GM12878 (cell line): ENCODE measurements around the gene HDHD2. TPM values are rescaled to one million over a fixed set of nuclear protein-coding genes. Genes with fewer than 3 reads are reported as not detected.

ENCODE experiments used
- ATAC-seq: fragments of 200-7000 bp; cut with Tn5 transposase; 3 replicates; pipeline ENCODE4 v1.9.1; 2020; ENCODE audit warnings: mild to moderate bottlenecking, moderate library complexity
- BruUV-seq: library from RNA; stranded (reverse); fragments of 400-500 nt; replicated peaks from 2 replicates; lab custom pipeline; 2021; lab: Mats Ljungman, UMichigan
- CTCF ChIA-PET: fragments of 300-600 bp; sonication (Branson Sonifier 250); formaldehyde crosslinking; extraction: SDS; loops from one replicate; lab custom pipeline; 2021; ENCODE audit warnings: inconsistent platforms; lab: Yijun Ruan, JAX
- POLR2A ChIA-PET: fragments of 350-600 bp; formaldehyde crosslinking; extraction: SDS; loops from one replicate; lab custom pipeline; 2021; ENCODE audit warnings: inconsistent platforms; lab: Charles Lee
- RAD21 ChIA-PET: fragments of 300-600 bp; sonication (Branson Sonifier 250); formaldehyde crosslinking; loops from one replicate; lab custom pipeline; 2023; ENCODE audit warnings: antibody characterized with exemption; ENCODE audit not compliant: unreplicated experiment; lab: Charles Lee
- SMC1A ChIA-PET: fragments of 300-600 bp; sonication (Branson Sonifier 250); formaldehyde crosslinking; loops from one replicate; lab custom pipeline; 2023; ENCODE audit not compliant: unreplicated experiment, uncharacterized antibody; lab: Charles Lee
- DNase-seq: peaks from one replicate; pipeline ENCODE4 v3.0.0-alpha.2; 2011; ENCODE audit warnings: low read depth, low spot score
- FAIRE-seq: peaks from 3 replicates; lab custom pipeline; 2011; peaks lifted over from hg19 to GRCh38; lab: Jason Lieb, UNC
- H2AFZ ChIP-seq: 2 replicates; pipeline ENCODE4 v1.6.0; 2011; ENCODE audit warnings: low read depth, low read length, control low read depth; ENCODE audit not compliant: control insufficient read depth
- H3K27ac ChIP-seq: 2 replicates; pipeline ENCODE4 v1.5.1; 2011; ENCODE audit warnings: control low read depth; ENCODE audit not compliant: control insufficient read depth, insufficient read depth
- H3K27me3 ChIP-seq, 2 experiments: replicated peaks in 1 of 2; 2 replicates each; pipeline versions ENCODE4 v1.6.0 to v1.6.1; 2011; ENCODE audit warnings: low read length in 1 of 2; ENCODE audit not compliant: control insufficient read depth in 2 of 2, insufficient read depth in 2 of 2
- H3K36me3 ChIP-seq, 2 experiments: 2 replicates each; pipeline ENCODE4 v1.5.1; 2011; ENCODE audit warnings: low read length in 1 of 2; ENCODE audit not compliant: control insufficient read depth in 2 of 2, insufficient read depth in 2 of 2
- H3K4me1 ChIP-seq: 2 replicates; pipeline ENCODE4 v1.6.1; 2011; ENCODE audit warnings: mild to moderate bottlenecking, low read length, moderate library complexity, mixed read lengths; ENCODE audit not compliant: control insufficient read depth, insufficient read depth
- H3K4me2 ChIP-seq: 2 replicates; pipeline ENCODE4 v1.6.0; 2011; ENCODE audit warnings: control low read depth; ENCODE audit not compliant: control insufficient read depth, insufficient read depth
- H3K4me3 ChIP-seq: fragments of 200-600 bp; sonication (generic); 2 replicates; pipeline ENCODE4 v1.5.1; 2016
- H3K79me2 ChIP-seq: 2 replicates; pipeline ENCODE4 v1.6.0; 2011; ENCODE audit warnings: low read length; ENCODE audit not compliant: control insufficient read depth, insufficient read depth
- H3K9ac ChIP-seq: 2 replicates; pipeline ENCODE4 v1.8.0; 2011; ENCODE audit warnings: low read length, control low read depth, mixed read lengths; ENCODE audit not compliant: control insufficient read depth, insufficient read depth
- H3K9me3 ChIP-seq: replicated peaks from 3 replicates; pipeline ENCODE4 v1.5.1; 2011; ENCODE audit warnings: mild to moderate bottlenecking, low read length; ENCODE audit not compliant: control insufficient read depth, insufficient read depth
- H4K20me1 ChIP-seq: 2 replicates; pipeline ENCODE4 v1.6.0; 2011; ENCODE audit not compliant: control insufficient read depth, insufficient read depth
- CREB1 ChIP-seq: IDR thresholded peaks from 2 replicates; pipeline ENCODE4 v1.6.1; 2012; ENCODE audit warnings: low read depth, mild to moderate bottlenecking, inconsistent platforms
- EED ChIP-seq: sonication (generic); IDR thresholded peaks from 2 replicates; pipeline ENCODE4 v1.6.1; 2016; ENCODE audit warnings: antibody characterized with exemption, low read depth
- EP300 ChIP-seq, 2 experiments: fragments of 150-350 bp in 1 of 2; IDR thresholded peaks; 2 replicates each; pipeline ENCODE4 v1.6.1; 2011 to 2012; ENCODE audit warnings: low read depth in 2 of 2, low read length in 2 of 2, borderline replicate concordance in 1 of 2, improper control_type of control experiment in 1 of 2, inconsistent platforms in 1 of 2; ENCODE audit not compliant: control insufficient read depth in 1 of 2
- KAT2A ChIP-seq: conservative IDR thresholded peaks from 2 replicates; pipeline ENCODE4 v1.6.1; 2011; ENCODE audit warnings: low read depth, low read length; ENCODE audit not compliant: control insufficient read depth
- KDM1A ChIP-seq: fragments of 200-600 bp; sonication (generic); IDR thresholded peaks from 2 replicates; pipeline ENCODE4 v1.6.1; 2016; ENCODE audit warnings: borderline replicate concordance
- NR2F1 ChIP-seq: fragments of 450-650 bp; conservative IDR thresholded peaks from 2 replicates; pipeline ENCODE4 v1.6.1; 2017; ENCODE audit warnings: mild to moderate bottlenecking
- RAD51 ChIP-seq: fragments of 450-650 bp; IDR thresholded peaks from 2 replicates; pipeline ENCODE4 v1.6.1; 2016; ENCODE audit warnings: moderate library complexity, mild to moderate bottlenecking, inconsistent platforms
- SMAD5 ChIP-seq: IDR thresholded peaks from 2 replicates; pipeline ENCODE4 v1.6.1; 2016; ENCODE audit warnings: antibody characterized with exemption, low read depth
- STAT1 ChIP-seq: fragments of 450-650 bp; conservative IDR thresholded peaks from 2 replicates; pipeline ENCODE4 v1.6.1; 2014; ENCODE audit warnings: antibody characterized with exemption, mild to moderate bottlenecking
- STAT3 ChIP-seq: IDR thresholded peaks from 2 replicates; pipeline ENCODE4 v1.6.1; 2011; ENCODE audit warnings: low read depth, low read length, improper control_type of control experiment
- YY1 ChIP-seq: IDR thresholded peaks from 2 replicates; pipeline ENCODE4 v1.6.1; 2011; ENCODE audit warnings: low read depth, mild to moderate bottlenecking, low read length
- WGBS: methylation state at CpG from one replicate; pipeline ENCODE4 v1.1.6; 2016; ENCODE audit warnings: low lambda C conversion rate; ENCODE audit not compliant: insufficient replicate concordance, insufficient coverage; ENCODE audit errors: missing lambda C conversion rate; 5-methylcytosine and 5-hydroxymethylcytosine counted together
- in situ Hi-C: fragments of 300-500 bp; cut with MboI; formaldehyde crosslinking; loops from 9 replicates; pipeline ENCODE4 v1.14.3; 2018; ENCODE audit warnings: mixed read lengths
- intact Hi-C: fragments of 100-400 bp; cut with micrococcal nuclease; formaldehyde crosslinking; loops from one replicate; pipeline ENCODE4 v1.14.2; 2022; ENCODE audit not compliant: unreplicated experiment
- polyA plus RNA-seq, 11 experiments: library from polyadenylated mRNA; depleted of rRNA in 4 of 11; unstranded in 6 of 11; stranded (reverse) in 5 of 11; fragments of >200 nt; fragmentation: Nextera tagmentation in 4 of 11; fragmentation: Illumina TruSeq in 1 of 11; extraction: Ambion mirVana in 4 of 11; extraction: Trizol in 1 of 11; gene quantifications; 1 replicate in 1 of 11; 2 replicates in 10 of 11; pipeline versions ENCODE4 v1.2.1 to v1.2.3, GENCODE V29; 2011 to 2016; ENCODE audit warnings: inconsistent platforms in 2 of 11, missing spikeins in 2 of 11, low read depth in 1 of 11
- total RNA-seq, 4 experiments: library from RNA; depleted of rRNA in 3 of 4; stranded (reverse); fragments of >200 nt in 3 of 4; fragmentation: Illumina TruSeq in 1 of 4; extraction: Trizol in 1 of 4; gene quantifications; 2 replicates each; pipeline versions ENCODE4 v1.2.1 to v1.2.3, GENCODE V29; 2013 to 2021
- TF ChIP-seq, protein P1 (sequence below): IDR thresholded peaks from 2 replicates; pipeline ENCODE4 v1.6.1; 2012; ENCODE audit warnings: low read depth, low read length, improper control_type of control experiment
- TF ChIP-seq, protein P2 (sequence below): fragments of 450-650 bp; formaldehyde crosslinking; IDR thresholded peaks from 2 replicates; pipeline ENCODE4 v1.4.0; 2022; ENCODE audit warnings: mild to moderate bottlenecking, moderate library complexity

Gene HDHD2
- total and polyA plus RNA-seq, 10 of the 15 experiments (the other 5 are each of a cell fraction or from before 2014, with no cell fraction given), result 4.6 to 29.1 (median 17.7) TPM

- ChIA-PET POLR2A (no interaction called here), SMC1A (no interaction called here), RAD21 (no interaction called here), CTCF (no interaction called here)
- H3K27me3 ChIP-seq, result no peaks in the 10 kb centered on the region; a peak in 1 of 4 replicates
- WGBS, result 78% methylated on average over 2 of the region's 2 CpGs
- no peak overlapping the region for H3K4me3 ChIP-seq
- H2AFZ ChIP-seq, result no peak overlapping the region
- no peaks in the 10 kb centered on the region for H3K36me3 ChIP-seq
- H3K9ac ChIP-seq, result no peak overlapping the region
- intact Hi-C loops, result no loop called here
- no TSS peak for BruUV-seq
- H3K9me3 ChIP-seq, result no peaks in the 10 kb centered on the region
- H4K20me1 ChIP-seq, result no peaks in the 10 kb centered on the region
- no peak overlapping the region for H3K27ac ChIP-seq
- no peaks in the 10 kb centered on the region for H3K4me1 ChIP-seq
- no peak for ATAC-seq
- TF ChIP-seq STAT1, result no peak
- no peak for TF ChIP-seq NR2F1
- no peak for TF ChIP-seq EP300 (IDR thresholded peaks at IDR 0.05; ENCODE audit: borderline replicate concordance in 1 of 2, control insufficient read depth in 1 of 2, low read depth in 2 of 2, low read length in 2 of 2)
- TF ChIP-seq, protein P1, sequence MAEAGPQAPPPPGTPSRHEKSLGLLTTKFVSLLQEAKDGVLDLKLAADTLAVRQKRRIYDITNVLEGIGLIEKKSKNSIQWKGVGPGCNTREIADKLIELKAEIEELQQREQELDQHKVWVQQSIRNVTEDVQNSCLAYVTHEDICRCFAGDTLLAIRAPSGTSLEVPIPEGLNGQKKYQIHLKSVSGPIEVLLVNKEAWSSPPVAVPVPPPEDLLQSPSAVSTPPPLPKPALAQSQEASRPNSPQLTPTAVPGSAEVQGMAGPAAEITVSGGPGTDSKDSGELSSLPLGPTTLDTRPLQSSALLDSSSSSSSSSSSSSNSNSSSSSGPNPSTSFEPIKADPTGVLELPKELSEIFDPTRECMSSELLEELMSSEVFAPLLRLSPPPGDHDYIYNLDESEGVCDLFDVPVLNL, result no peak
- no peak for TF ChIP-seq STAT3
- no peak for TF ChIP-seq YY1
- TF ChIP-seq, all 136 proteins: peak for 0
- in situ Hi-C loops, result no loop called here
- Histone ChIP-seq H3K79me2 (no peaks in the 10 kb centered on the region), H3K4me2 (no peak overlapping the region)
- FAIRE-seq, result no peak
- no peak for DNase-seq
Observed at GRCh38 chr18:47080872-47081271, 69.4 kb downstream of the HDHD2 start.

- H3K27ac ChIP-seq, result no peak overlapping the region
- H3K27me3 ChIP-seq, result no peaks in the 10 kb centered on the region; a peak in 1 of 4 replicates
- intact Hi-C loops (no loop called here), in situ Hi-C loops (no loop called here)
- no peak overlapping the region for H3K4me2 ChIP-seq
- no peak for FAIRE-seq
- ChIA-PET POLR2A (no interaction called here), CTCF (no interaction called here), SMC1A (interaction anchor here (0.7 kb wide), 1 partner anchor 113 kb away, joined by 3 read pairs; no protein-coding TSS in a partner anchor), RAD21 (no interaction called here)
- H3K9ac ChIP-seq, result no peak overlapping the region
- no peak for ATAC-seq
- H3K79me2 ChIP-seq, result no peaks in the 10 kb centered on the region
- WGBS, result 70% methylated on average over 7 of the region's 7 CpGs
- no peaks in the 10 kb centered on the region for H3K4me1 ChIP-seq
- TF ChIP-seq SMAD5, result no peak
- TF ChIP-seq KDM1A, result no peak
- no peak for TF ChIP-seq RAD51
- no peak for TF ChIP-seq EED
- no peak for TF ChIP-seq KAT2A
- TF ChIP-seq, protein P2, sequence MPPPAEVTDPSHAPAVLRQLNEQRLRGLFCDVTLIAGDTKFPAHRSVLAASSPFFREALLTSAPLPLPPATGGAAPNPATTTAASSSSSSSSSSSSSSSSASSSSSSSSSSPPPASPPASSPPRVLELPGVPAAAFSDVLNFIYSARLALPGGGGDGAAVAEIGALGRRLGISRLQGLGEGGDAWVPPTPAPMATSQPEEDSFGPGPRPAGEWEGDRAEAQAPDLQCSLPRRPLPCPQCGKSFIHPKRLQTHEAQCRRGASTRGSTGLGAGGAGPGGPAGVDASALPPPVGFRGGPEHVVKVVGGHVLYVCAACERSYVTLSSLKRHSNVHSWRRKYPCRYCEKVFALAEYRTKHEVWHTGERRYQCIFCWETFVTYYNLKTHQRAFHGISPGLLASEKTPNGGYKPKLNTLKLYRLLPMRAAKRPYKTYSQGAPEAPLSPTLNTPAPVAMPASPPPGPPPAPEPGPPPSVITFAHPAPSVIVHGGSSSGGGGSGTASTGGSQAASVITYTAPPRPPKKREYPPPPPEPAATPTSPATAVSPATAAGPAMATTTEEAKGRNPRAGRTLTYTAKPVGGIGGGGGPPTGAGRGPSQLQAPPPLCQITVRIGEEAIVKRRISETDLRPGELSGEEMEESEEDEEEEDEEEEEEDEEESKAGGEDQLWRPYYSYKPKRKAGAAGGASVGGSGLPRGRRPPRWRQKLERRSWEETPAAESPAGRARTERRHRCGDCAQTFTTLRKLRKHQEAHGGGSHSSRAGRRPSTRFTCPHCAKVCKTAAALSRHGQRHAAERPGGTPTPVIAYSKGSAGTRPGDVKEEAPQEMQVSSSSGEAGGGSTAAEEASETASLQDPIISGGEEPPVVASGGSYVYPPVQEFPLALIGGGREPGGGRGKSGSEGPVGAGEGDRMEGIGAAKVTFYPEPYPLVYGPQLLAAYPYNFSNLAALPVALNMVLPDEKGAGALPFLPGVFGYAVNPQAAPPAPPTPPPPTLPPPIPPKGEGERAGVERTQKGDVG (CRISPR knock-in tag), result no peak
- no peak for TF ChIP-seq CREB1
- no peak for DNase-seq
- no peaks in the 10 kb centered on the region for H4K20me1 ChIP-seq
- no TSS peak for BruUV-seq
- H3K36me3 ChIP-seq, result no peaks in the 10 kb centered on the region
- H2AFZ ChIP-seq, result no peak overlapping the region
- H3K4me3 ChIP-seq, result no peak overlapping the region
- no peaks in the 10 kb centered on the region for H3K9me3 ChIP-seq
Observed at GRCh38 chr18:47077111-47077510, 73.2 kb downstream of the HDHD2 start.
